NCI-H2227 (cell line): Measurements from ENCODE around the gene SFXN5.

Experiments used
- DNase-seq: peaks from one replicate; lab custom pipeline; 2025; ENCODE audit not compliant: unreplicated experiment; lab: John Stamatoyannopoulos, UW

Gene SFXN5

GRCh38 chr2:73021371-73022010 is 50.0 kb downstream of the SFXN5 start:
- DNase-seq: no peak

GRCh38 chr2:73020657-73021370 is 50.7 kb downstream of the SFXN5 start:
- no peak for DNase-seq

- DNase-seq: no peak
These were observed 51.2 kb downstream of the SFXN5 start for GRCh38 chr2:73020306-73020656.

GRCh38 chr2:73018188-73018825 is 53.2 kb downstream of the SFXN5 start:
- DNase-seq: no peak

GRCh38 chr2:73013936-73014335 is 57.6 kb downstream of the SFXN5 start:
- no peak for DNase-seq

GRCh38 chr2:73009177-73009839 is 62.2 kb downstream of the SFXN5 start:
- DNase-seq: no peak

- no peak for DNase-seq
These were observed 62.8 kb downstream of the SFXN5 start for GRCh38 chr2:73008766-73009135.

GRCh38 chr2:73007991-73008765 is 63.3 kb downstream of the SFXN5 start:
- DNase-seq: no peak

- DNase-seq: no peak
These were observed 64.4 kb downstream of the SFXN5 start for GRCh38 chr2:73006969-73007710.

GRCh38 chr2:73004889-73005596 is 66.5 kb downstream of the SFXN5 start:
- no peak for DNase-seq

- no peak for DNase-seq
These were observed 67.0 kb downstream of the SFXN5 start for GRCh38 chr2:73004466-73004865.

GRCh38 chr2:73003027-73003426 is 68.5 kb downstream of the SFXN5 start:
- DNase-seq: no peak

GRCh38 chr2:73000808-73001570 is 70.5 kb downstream of the SFXN5 start:
- no peak for DNase-seq

- DNase-seq: no peak
These were observed 71.5 kb downstream of the SFXN5 start for GRCh38 chr2:72999729-73000725.

- DNase-seq: no peak
These were observed 72.8 kb downstream of the SFXN5 start for GRCh38 chr2:72998724-72999123.

- DNase-seq: no peak
These were observed 73.3 kb downstream of the SFXN5 start for GRCh38 chr2:72998234-72998651.

- no peak for DNase-seq
These were observed 75.4 kb downstream of the SFXN5 start for GRCh38 chr2:72996117-72996502.
